HG03159 (cell line): ENCODE measurements around the gene PLIN1.
"Not testable (repeated sequence)": the region's sequence is repeated elsewhere in the genome, so short reads cannot be mapped to it uniquely, and the experiment has no call there.

Experiments
- ATAC-seq: cut with Tn5 transposase; IDR thresholded peaks from one replicate; pipeline ENCODE4 v1.9.1; 2021; ENCODE audit warnings: mild to moderate bottlenecking, moderate library complexity; ENCODE audit not compliant: unreplicated experiment

PLIN1 gene, protein sequence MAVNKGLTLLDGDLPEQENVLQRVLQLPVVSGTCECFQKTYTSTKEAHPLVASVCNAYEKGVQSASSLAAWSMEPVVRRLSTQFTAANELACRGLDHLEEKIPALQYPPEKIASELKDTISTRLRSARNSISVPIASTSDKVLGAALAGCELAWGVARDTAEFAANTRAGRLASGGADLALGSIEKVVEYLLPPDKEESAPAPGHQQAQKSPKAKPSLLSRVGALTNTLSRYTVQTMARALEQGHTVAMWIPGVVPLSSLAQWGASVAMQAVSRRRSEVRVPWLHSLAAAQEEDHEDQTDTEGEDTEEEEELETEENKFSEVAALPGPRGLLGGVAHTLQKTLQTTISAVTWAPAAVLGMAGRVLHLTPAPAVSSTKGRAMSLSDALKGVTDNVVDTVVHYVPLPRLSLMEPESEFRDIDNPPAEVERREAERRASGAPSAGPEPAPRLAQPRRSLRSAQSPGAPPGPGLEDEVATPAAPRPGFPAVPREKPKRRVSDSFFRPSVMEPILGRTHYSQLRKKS

DNA sequence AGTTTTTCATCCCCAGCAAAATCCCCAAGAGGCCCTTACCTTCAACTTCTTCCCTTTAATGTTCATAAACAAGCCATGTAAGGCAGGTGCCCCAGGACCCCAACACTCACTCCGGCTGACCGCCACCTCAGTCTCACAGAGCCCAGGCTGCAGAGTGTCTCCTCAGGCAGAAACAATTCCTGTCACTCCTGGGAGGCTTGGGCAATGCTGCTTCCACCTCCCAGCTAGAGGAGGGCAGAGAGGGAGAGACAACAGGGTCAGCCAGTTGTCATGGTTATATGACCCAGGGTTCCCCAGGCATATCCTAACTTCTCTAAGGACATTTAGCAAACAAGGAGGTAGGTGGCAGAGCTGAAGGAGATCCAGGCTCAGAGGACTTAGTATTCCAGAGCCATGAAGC is at the start of gene PLIN1:
TSS of gene PLIN1 (minus strand) at position 156 of the 400 bp plus-strand sequence. CDS start 1,878 bp downstream, outside the sequence.
- ATAC-seq: no peak

DNA sequence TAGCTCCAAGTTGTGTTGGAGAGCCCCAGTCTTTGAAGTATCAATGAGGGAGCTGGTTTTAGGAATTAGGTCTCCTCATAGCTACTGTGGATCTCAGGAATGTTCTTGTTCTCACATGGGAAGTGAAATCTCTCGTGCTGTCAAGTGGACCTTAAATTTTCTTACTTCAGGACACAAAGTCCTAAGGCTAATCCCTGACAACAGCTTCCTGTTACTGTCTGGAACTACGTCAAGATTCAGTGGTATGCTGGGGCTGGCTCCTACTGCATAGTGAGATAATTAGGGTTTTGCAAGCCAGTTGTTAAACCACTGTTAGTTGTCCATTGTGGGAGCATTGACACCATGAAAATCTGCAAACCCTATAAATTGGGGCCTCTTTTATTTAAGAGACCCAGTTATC is 49.1 kb upstream of the PLIN1 start:
- no peak for ATAC-seq

DNA sequence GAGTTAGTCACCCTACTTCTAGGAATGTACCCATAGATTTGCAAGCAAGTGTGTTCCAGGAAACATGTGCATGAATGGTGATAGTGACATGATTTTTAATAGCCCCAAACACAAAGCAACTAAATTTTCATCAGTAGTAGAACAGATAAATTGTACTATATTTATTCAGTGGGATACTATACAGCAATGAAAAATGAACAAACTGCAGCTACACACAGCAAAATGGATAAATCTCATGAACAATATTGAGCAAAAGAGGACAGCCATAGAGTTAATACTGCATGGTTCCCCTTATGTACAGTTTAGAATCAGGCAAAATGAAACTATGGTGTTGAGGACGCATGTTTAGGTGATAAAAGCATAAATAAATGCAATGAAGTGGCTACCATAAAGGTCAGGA is 45.9 kb upstream of the PLIN1 start:
- no peak for ATAC-seq

DNA sequence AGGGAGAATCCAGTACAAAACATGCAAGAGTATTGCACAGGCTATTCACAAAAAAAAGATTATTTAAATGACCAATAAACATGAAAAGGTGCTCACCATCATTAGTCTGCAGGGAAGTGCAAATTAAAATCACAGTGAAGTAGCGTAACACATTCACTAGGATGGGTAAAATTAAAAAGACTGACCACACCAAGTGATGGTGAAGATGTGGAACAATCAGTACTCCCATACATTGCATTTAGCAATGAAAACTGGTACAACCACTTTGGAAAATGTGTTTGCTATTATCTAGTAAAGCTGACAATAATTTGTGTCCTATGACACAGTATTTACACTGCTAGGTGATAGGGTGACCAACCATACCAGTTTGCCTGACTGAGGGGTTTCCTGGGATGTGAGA is 45.5 kb upstream of the PLIN1 start:
- ATAC-seq: no peak

DNA sequence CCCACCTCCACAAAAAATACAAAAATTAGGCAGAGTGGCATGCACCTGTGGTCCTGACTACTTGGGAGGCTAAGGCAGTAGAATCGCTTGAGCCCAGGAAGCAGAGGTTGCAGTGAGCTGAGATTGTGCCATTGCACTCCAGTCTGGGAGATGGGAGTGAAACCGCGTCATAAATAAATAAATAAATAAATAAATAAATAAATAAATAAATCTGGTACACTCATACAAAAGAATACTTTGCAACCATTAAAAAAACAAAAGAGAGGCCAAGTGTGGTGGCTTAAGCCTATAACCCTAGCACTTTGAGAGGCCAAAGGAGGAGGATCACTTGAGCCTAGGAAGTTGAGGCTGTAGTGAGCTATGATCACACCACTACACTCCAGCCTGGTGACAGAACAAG is 43.9 kb upstream of the PLIN1 start:
- ATAC-seq: no peak

DNA sequence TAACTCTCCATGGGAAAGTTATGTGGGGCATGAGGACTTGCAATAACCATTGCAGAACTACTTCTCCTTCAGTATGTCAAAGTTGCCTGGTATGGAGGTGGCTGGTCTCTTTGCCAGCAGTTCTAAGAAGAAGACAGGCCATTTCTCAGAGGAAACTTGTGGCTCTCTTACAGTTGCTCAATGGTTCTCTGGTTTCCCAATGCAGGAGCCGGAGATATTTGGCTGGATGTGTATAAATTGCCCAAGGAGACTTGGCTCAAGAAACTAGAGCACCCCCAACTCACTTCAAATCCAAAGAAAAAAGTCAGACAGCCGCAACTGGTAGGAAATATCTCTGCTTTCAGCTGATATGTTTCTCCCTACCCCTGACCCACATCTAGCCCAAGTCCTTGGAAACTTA is 35.6 kb upstream of the PLIN1 start:
- no peak for ATAC-seq

DNA sequence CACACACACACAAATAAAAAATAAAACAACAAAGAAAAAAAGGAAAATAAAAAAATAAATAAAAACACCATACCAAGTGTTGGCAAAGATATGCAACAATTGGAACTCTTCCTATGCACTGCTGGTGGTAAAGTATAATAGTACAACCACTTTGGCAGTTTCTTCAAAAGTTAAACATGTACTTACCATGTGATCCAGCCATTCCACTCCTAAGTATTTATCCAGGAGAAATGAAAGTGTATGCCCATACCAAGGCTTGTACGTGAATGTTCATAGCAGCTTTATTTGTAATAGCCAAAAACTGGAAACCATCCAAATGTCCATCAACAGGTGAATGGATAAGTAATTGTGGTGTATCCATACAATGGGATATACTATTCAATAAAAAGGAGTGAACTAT is 28.4 kb upstream of the PLIN1 start:
- no peak for ATAC-seq

DNA sequence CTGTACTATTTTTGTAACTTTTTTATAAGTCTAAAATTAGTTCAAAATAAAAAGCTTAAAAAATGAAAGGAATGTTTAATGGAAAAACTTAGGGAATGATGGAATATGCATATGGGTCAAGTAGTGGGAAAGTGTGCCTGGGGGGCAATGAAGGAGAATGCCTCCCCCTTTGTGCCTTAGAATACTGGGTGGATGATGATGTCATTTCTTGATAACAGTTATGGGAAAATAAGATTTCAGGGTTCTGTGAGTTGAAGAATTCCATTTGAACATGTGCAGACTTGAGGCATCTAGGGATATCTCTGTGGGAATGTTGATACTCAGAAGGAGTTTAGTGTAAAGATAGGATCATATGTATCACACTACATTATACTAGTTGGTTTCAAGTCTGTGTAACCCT is 25.2 kb upstream of the PLIN1 start:
- no peak for ATAC-seq

DNA sequence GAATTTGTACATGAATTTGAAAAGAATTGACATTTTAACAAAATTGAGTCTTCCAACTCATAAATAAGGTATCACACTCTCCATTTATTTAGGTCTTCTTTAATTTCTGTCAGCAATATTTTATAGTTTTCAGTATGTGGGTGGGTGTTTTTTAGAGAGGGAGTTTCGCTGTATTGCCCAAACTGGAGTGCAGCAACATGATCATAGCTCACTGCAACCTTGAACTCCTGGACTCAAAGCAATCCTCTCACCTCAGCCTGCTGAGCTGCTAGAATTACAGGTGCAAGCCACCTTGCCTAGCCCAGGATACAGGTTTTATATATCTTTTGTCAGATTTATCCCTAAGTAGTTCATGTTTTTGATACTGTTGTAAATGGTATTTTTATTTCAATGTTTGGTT is 16.0 kb upstream of the PLIN1 start:
- ATAC-seq: no peak

DNA sequence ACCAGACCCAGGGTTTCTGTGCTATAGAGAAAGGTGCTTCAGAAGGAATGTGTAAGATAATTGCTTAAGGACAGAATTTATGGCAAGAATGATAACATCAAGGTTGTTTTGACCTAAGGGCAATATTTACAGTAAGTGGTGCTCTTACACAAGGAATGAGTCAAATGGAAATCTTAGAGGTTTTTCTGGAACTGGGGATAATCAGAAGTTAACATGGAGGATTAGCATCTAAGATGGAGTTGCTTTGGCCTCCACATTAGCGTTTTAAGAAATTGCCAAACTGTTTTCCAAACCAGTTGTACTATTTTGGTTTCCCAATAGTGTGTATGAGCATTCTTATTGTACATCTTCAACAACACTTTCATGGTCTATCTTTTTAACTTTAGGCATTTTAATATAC is 14.5 kb upstream of the PLIN1 start:
- no peak for ATAC-seq

DNA sequence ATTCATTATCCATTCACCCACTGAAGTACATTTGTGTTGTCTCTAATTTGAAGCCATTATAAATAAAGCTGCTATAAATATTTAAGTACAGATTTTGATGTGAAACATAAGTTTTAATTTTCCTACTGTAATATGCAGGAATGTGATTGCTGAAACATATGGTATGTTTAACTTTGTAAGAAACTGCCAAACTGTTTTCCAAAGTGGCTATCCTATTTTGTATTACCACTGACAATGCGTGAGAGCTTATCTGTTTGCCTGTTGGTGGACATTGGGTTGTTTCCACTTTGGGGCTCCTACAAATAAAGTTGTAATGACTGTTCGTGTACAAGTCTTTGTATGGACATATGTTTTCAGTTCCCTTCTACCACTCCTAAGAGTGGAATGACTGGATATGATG is 13.9 kb upstream of the PLIN1 start:
- no peak for ATAC-seq

DNA sequence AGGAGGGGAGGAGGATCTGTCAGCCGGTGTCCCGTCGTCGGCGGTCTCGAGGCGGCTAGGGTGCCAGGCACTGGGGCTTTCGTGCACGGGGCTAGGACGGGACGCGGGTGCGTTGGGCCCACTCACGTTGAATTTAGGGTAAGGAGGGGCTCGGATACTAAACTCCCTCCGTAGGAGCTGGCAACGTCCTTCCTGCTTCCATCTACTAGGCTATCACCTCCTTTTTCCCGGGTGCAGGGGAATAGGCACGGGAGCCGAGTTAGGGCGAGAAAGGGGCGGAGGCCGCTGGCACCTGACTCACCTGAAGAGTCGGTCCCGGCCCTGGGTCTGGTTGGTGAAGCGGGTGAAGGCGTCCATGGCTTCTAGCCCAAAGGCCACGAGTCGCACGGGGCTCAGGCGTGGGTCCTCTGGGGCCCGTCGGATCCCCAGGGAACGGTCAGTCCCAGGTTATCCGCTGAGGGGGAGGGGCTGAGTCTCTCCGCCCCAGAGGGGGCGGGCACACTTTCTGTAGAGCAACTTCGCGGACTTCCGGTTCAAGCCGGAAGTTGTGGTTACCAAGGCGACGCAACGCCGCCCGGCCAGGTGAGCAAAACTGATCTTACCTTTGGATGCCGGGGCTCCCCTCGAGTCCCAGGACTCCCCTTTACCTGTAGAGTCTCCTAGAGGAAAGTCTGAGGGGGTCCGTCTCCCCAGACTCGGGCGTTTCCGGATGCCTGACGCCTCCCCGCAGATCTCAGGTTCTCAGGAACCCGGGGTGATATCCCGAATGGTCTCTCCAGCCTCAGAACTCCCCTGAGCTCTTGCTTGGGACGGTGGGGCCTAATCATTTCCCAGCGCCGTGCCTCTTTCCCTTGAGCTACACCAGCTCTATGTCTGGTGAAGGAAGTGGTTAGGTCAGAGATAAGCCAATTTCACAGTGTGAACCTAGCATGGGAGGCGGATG is 11.4 kb upstream of the PLIN1 start, which contains the start of the genes PEX11A and WDR93:
TSS of gene PEX11A (minus strand) at position 479 of the 943 bp plus-strand sequence. CDS start at position 357, 122 bp downstream.
TSS of gene WDR93 (plus strand) at position 536 of the 943 bp plus-strand sequence. CDS start 10,936 bp downstream, outside the sequence.
- ATAC-seq: peak; percentile 91

DNA sequence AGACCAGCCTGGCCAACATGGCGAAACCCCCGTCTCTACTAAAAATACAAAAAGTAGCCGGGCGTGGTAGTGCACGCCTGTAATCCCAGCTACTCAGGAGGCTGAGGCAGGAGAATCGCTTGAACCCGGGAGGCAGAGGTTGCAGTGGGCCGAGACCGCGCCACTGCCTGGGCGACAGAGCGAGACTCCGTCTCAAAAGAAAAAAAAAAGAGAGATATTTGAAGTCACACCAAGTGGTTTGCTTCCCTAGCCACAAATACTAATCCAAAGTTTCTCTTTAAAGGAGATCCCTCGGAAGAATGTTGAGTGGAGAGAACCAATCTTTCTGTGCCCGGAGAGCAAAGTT is 10.7 kb upstream of the PLIN1 start:
- not testable (repeated sequence) for ATAC-seq

DNA sequence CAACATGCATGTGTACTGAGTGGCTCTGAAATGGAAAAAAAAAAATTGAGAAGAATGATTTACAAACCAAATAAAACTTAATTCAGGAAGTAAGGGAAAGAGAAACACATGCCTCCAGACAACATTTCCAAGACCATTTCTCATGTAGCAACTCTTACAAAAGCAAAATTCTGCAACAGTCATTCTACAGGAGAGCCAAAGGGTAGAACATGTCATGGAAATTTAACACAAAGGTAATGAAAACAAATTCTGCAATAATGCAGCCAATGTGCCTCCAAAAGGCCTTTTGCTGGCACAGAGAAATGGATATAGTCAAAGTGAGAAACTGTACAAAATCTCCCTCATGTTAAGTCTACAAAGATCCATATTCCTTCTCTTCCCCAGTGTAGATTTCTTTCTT is 7.4 kb upstream of the PLIN1 start:
- ATAC-seq: no peak

DNA sequence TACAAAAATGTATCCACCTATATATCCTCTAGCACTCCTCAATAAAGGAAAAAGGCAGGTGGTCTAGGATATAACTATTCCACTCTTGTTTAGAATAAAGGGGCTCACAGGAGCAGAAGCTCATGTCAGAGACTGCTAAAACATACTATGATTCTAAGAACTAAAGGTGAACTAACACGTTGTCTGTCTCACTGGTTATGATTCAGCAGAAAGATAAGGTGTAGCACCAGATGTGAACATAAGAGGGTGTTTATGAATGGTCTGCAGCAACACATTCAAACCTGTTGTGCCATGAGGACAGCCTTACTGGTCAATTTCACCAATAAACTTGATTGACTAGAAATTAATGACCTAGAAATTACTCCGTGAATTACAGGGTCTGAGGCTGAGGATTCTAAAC is 6.8 kb upstream of the PLIN1 start:
- ATAC-seq: no peak

DNA sequence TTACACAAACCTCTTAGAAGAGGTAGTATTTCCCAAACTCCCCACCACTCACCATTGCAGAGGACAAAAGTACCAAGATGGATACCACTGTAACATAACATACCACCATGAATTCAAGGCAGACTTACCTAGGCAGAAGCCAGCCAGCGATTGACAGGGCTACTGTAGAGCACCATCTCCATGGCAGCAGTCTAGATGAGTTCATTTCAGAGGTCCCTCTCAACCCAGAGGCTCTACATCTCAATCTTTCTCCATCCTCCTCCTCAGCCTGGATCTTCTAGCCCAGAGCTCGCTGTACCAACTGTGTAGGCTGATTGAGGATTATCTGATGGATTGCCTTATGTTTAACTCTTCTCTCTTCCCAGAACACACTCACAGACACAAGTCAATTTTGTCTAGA is 2.0 kb upstream of the PLIN1 start:
- no peak for ATAC-seq

DNA sequence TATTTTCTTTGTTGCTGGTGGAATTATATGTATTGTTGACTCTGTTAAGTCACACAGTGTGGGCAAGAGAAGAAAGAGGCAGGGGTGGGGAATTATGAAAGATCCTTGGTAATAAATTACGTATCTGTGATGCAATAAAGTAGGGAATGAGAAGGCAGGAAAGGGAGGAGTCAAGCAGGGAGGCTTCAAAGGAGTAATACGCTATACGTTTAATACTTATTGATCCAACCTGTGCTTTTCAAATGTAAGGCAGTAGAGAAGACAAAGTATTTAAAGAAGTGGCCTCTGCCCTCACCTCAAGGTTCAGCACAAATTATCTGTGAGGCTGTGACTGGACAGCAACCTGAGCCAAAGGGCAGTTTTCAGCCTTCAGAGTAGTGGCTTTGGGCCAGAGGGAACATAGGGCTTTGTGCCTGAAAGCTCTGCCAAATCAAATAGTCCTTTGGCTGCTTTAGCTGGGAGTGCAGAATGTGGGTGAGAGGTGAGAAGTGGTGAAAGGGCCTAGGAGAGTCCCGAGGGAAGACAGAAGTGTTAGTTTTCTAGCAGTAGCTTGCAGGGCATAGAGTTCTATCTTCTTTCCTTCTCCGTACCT is 1.2 kb upstream of the PLIN1 start:
- ATAC-seq: no peak

DNA sequence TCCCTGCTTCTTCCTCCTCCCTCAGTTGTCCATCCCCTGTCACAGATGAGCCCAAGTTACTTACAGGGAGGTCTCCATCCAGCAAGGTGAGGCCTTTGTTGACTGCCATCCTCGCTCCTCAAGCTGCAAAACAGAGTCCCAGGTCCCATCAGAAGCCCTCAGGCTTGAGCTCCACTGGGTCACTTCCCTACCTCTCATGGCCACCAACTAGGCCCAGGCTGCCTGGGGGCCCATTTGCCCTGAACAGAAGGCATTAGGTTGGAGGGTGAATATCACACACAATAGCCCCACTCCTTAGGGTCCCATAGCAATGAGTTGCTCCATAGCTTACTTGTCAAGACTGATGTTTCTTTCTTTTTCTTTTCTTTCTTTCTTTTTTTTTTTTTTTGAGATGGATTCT is 1.8 kb downstream of the PLIN1 start:
- no peak for ATAC-seq

DNA sequence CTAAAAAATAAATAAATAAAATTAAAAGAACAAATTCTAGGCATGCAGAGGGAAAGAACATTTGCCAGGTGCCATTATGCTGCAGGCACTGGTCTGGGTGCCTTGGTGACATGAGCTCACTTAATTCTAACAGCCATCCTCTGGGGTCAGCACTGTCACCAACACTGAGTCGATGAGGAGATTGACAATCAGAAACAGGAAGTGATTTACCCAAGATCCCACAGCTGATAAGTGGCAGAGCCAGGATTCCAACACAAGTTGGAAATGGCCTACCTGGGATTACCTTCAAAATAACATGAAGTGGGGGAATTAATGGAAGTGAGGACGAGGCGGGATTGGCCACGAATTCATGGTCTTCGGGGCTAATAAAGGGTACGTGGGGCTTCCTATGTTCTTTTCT is 3.6 kb downstream of the PLIN1 start:
- no peak for ATAC-seq

DNA sequence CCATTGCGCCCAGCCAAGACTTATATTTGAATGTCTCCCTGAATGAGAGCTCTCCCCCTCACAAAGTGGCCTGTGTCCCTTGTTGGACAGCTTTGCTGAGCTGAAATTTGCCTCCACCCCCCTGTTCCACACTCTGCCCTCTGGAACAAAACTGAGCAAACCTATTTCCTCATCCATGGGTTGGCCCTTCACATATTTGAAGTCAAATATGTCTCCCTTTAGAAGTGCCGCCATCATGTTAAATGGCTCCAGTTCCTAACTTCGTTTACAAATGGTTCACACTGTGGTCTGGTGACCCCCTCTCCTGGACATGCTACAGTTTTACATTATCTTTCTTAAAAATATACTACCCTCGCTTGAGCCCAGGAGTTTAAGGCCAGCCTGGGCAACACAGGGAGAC is 4.6 kb downstream of the PLIN1 start:
- no peak for ATAC-seq

DNA sequence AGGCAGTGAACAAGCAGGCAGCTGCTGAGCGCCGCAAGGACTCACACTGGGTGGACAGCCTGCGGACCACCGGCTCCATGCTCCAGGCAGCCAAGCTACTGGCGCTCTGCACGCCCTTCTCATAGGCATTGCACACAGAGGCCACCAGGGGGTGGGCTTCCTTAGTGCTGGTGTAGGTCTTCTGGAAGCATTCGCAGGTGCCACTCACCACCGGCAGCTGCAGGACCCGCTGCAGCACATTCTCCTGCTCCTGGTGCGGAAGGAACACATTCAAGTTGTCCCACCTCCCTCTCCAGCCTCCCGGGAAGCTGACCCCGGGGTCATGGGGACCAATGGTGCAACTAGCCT is 6.0 kb downstream of the PLIN1 start:
- no peak for ATAC-seq
